Common myeloid progenitor, CD34-positive (primary cell): ENCODE data around the gene RAB39A.

Experiments
- CTCF ChIA-PET: fragments of 350-600 bp; sonication (Branson Sonifier 250); formaldehyde crosslinking; loops from one replicate; lab custom pipeline; 2021; ENCODE audit warnings: antibody characterized with exemption; lab: Charles Lee
- POLR2A ChIA-PET: fragments of 350-600 bp; sonication (Branson Sonifier 250); formaldehyde crosslinking; loops from one replicate; lab custom pipeline; 2021; ENCODE audit warnings: antibody characterized with exemption; lab: Charles Lee
- DNase-seq, 3 donors: peaks; one replicate each; pipeline versions ENCODE4 v3.0.0 to v3.0.0-alpha.2; 2013
- H3K27ac ChIP-seq, 2 experiments: 1 replicate in 1 of 2; 2 replicates in 1 of 2; pipeline ENCODE4 v1.7.0; 2013; ENCODE audit warnings: inconsistent platforms in 2 of 2, low read length in 2 of 2, mild to moderate bottlenecking in 2 of 2, low read depth in 1 of 2, moderate library complexity in 1 of 2; ENCODE audit not compliant: severe bottlenecking in 2 of 2, insufficient read depth in 1 of 2, poor library complexity in 1 of 2
- H3K27me3 ChIP-seq, 5 experiments: replicated peaks in 2 of 5; 1 replicate in 3 of 5; 2 replicates in 2 of 5; pipeline versions ENCODE4 v1.6.1 to v1.7.0; 2013; ENCODE audit warnings: low read length in 4 of 5, mild to moderate bottlenecking in 2 of 5, moderate library complexity in 2 of 5, inconsistent platforms in 1 of 5; ENCODE audit not compliant: insufficient read depth in 5 of 5, control insufficient read depth in 4 of 5
- H3K36me3 ChIP-seq, 4 experiments: 1 replicate in 2 of 4; 2 replicates in 2 of 4; pipeline versions ENCODE4 v1.6.1 to v1.7.0; 2013; ENCODE audit warnings: low read length in 3 of 4, control low read depth in 1 of 4, mild to moderate bottlenecking in 1 of 4; ENCODE audit not compliant: control insufficient read depth in 4 of 4, insufficient read depth in 4 of 4
- H3K4me1 ChIP-seq, 4 experiments: 1 replicate in 3 of 4; 2 replicates in 1 of 4; pipeline versions ENCODE4 v1.6.1 to v1.7.1; 2013; ENCODE audit warnings: low read length in 3 of 4, mild to moderate bottlenecking in 3 of 4, control low read depth in 1 of 4, inconsistent platforms in 1 of 4, moderate library complexity in 1 of 4; ENCODE audit not compliant: control insufficient read depth in 4 of 4, insufficient read depth in 4 of 4; ENCODE audit errors: control extremely low read depth in 1 of 4
- H3K4me3 ChIP-seq, 7 experiments: 1 replicate in 4 of 7; 2 replicates in 3 of 7; pipeline versions ENCODE4 v1.5.1 to v1.7.0; 2013; ENCODE audit warnings: mild to moderate bottlenecking in 7 of 7, low read length in 6 of 7, moderate library complexity in 6 of 7, inconsistent platforms in 2 of 7, low read depth in 2 of 7, control low read depth in 1 of 7; ENCODE audit not compliant: insufficient read depth in 4 of 7, control insufficient read depth in 1 of 7; ENCODE audit errors: extremely low read depth in 1 of 7
- H3K9me3 ChIP-seq, 5 experiments: 1 replicate in 4 of 5; 2 replicates in 1 of 5; pipeline versions ENCODE4 v1.6.1 to v1.7.1; 2013; ENCODE audit warnings: low read length in 4 of 5, mild to moderate bottlenecking in 2 of 5, inconsistent platforms in 1 of 5, low read depth in 1 of 5, moderate library complexity in 1 of 5; ENCODE audit not compliant: control insufficient read depth in 4 of 5, insufficient read depth in 2 of 5; ENCODE audit errors: control extremely low read depth in 1 of 5
- WGBS: methylation state at CpG from one replicate; pipeline ENCODE4 v1.1.5; 2013; ENCODE audit not compliant: insufficient coverage; 5-methylcytosine and 5-hydroxymethylcytosine counted together

Gene RAB39A

DNA sequence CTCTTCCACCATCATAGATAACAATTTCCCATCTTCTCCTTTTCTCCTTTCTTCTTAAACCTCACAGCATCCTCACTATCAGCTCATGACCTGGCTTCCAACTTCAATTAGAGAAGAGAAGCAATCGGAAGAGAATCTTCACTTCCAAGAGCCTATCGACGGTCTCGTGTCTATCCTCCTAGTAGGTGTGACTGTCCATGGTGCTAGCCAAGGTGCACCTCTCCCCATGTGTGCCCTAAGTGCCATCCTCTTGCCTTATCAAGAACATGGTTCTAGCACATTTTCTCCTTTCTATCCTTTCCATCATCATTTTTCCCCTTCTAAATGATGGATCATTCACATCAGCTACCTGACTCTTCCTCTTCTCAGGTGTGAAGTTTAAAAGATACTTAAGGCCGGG lies 75.4 kb downstream of the RAB39A start:
- Histone ChIP-seq H3K27ac (no peak overlapping the region), H3K27me3 (peaks cover 0 to 4% (median 0%) of the 10 kb centered on the region in 5 experiments), H3K9me3 (no peaks in the 10 kb centered on the region), H3K4me1 (no peaks in the 10 kb centered on the region), H3K4me3 (no peak overlapping the region), H3K36me3 (no peaks in the 10 kb centered on the region)
- POLR2A ChIA-PET = no interaction called here
- WGBS = 95% methylated on average over 5 of the region's 5 CpGs
- CTCF ChIA-PET = interaction anchor here (0.7 kb wide), 1 partner anchor 22 kb away, joined by 3 read pairs; no protein-coding TSS in a partner anchor
- no peak for DNase-seq

DNA sequence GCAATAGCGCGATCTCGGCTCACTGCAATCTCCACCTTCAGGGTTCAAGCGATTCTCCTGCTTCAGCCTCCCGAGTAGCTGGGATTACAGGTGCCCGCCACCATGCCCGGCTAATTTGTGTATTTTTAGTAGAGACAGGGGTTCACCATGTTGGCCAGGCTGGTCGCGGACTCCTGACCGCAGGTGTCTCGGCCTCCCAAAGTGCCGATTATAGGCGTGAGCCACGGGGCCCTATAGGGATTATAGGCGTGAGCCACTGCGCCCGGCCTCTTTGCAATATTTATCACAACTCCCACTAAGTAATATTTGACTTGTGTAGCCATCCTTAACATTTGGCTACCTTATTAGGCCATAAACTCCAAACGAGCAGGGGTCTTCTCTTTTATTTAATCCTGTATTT lies 79.6 kb downstream of the RAB39A start:
- CTCF ChIA-PET = interaction anchor here (1.9 to 3.0 kb wide), 2 partner anchors 13 to 18 kb away, joined by 7 to 12 read pairs; no protein-coding TSS in a partner anchor
- WGBS = 97% methylated on average over 15 of the region's 18 CpGs
- no peak overlapping the region for H3K27ac ChIP-seq
- POLR2A ChIA-PET = no interaction called here
- H3K27me3 ChIP-seq = no peaks in the 10 kb centered on the region
- no peak overlapping the region for H3K4me3 ChIP-seq
- no peak for DNase-seq
- no peaks in the 10 kb centered on the region for H3K9me3 ChIP-seq
- peaks cover 12 to 29% (median 23%) of the 10 kb centered on the region in 4 experiments for H3K4me1 ChIP-seq
- no peaks in the 10 kb centered on the region for H3K36me3 ChIP-seq

DNA sequence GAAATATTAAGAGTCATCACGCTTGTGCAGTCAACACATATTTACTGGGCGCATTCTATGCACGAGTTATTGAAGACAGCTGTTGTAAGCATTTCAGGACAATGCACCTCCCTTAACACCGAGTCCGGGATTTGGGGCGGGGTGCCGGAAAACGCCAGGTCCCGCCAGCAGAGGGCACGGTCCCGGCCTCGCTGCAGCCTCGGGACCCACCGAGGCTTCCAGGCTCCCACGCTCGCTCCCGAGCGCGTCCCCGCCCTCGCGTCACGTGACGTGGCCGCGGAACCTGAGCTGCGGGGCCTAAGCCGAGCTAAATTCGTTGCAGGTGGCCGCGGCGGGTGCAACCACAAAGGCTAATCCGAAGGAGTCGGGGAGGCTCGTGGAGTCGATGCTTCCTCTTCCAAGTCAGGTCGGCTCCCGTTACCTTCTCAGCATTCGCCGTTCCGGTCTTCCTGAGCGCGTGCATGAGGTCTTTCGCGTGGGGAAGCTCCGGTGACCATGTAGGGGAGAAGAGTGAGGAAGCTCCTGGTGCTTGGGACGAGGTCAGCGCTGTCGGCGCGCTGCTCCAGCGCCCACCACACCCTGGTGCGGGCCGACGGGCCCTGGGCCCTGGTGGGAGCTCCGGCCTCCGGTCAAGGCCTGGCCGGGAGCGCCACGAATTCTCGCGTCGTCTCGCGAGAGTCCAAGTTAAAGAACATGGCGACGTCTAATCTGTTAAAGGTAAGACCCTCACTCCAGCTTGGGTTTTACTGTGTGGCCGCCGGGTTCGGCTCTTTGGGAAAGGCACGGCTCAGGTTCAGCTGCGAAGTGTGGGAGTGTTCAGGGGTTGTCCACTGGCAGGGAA lies 80.6 kb downstream of the RAB39A start, which contains the start of gene CUL5:
Gene CUL5 (plus strand): TSS at position 243 of the 841 bp plus-strand sequence. CDS start 451 bp downstream, at position 694.
- H3K4me3 ChIP-seq = peak within 1 kb of the TSS; percentile 72 to 100 (median 94)
- under 1% methylated on average over 41 of the region's 72 CpGs for WGBS
- H3K9me3 ChIP-seq = no peaks in the 10 kb centered on the region
- H3K4me1 ChIP-seq = peaks cover 12 to 31% (median 24%) of the 10 kb centered on the region in 4 experiments
- H3K27ac ChIP-seq = peak within 1 kb of the TSS; percentile 100
- ChIA-PET CTCF (interaction anchor here (0.6 to 3.0 kb wide), 7 partner anchors 9 to 66 kb away, joined by 3 to 12 read pairs (median 6); no protein-coding TSS in a partner anchor), POLR2A (interaction anchor here (1.0 to 1.5 kb wide), 2 partner anchors 9 to 17 kb away, joined by 3 to 7 read pairs; no protein-coding TSS in a partner anchor)
- no peaks in the 10 kb centered on the region for H3K36me3 ChIP-seq
- peak; percentile 94 to 96 (median 96) for DNase-seq
- no peaks in the 10 kb centered on the region for H3K27me3 ChIP-seq

- Histone ChIP-seq H3K4me1 (peaks cover 12 to 31% (median 24%) of the 10 kb centered on the region in 4 experiments), H3K4me3 (peak overlapping the region; percentile 72 to 100 (median 94)), H3K27me3 (no peaks in the 10 kb centered on the region), H3K27ac (peak overlapping the region; percentile 100), H3K36me3 (no peaks in the 10 kb centered on the region), H3K9me3 (no peaks in the 10 kb centered on the region)
- CTCF ChIA-PET = interaction anchor here (0.9 to 3.0 kb wide), 6 partner anchors 10 to 40 kb away, joined by 3 to 12 read pairs (median 6); no protein-coding TSS in a partner anchor
- peak in 2 of 3 donors; percentile 15 to 39 for DNase-seq
- POLR2A ChIA-PET = interaction anchor here (1.0 to 1.5 kb wide), 2 partner anchors 8 to 16 kb away, joined by 3 to 7 read pairs; no protein-coding TSS in a partner anchor
- WGBS = 0% methylated on average over 22 of the region's 31 CpGs
Observed at GRCh38 chr11:108009497-108010370, 81.5 kb downstream of the RAB39A start.

DNA sequence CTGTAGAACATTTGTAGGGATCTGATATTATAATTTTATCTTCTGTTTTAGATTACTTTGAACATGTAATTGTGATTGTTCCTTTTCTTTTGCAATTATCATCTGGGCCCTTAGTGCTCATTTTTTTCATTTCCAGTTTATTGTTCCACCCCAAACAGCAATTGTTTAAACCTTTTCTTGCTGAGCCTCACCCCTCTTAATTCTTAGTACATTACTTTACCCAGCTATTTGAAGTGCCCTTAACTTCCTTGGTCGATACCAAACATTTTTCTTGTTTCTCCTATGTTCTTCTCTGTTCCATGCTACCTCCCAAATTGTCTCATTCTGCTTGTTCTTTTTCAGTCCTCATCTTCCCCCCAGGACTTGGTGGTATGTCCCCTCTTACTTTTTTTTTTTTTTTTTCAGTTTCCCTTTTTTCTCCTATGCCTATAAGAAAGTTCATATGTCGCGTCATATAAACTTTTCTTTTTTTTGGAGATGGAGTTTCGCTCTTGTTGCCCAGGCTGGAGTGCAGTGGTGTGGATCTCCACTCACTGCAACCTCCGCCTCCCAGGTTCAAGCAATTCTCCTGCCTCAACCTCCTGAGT lies 84.0 kb downstream of the RAB39A start:
- ChIA-PET CTCF (no interaction called here), POLR2A (interaction anchor here (0.6 kb wide), 1 partner anchor 38 kb away, joined by 3 read pairs; no protein-coding TSS in a partner anchor)
- Histone ChIP-seq H3K27me3 (no peaks in the 10 kb centered on the region), H3K4me3 (no peak overlapping the region), H3K27ac (peak overlapping the region in 1 of 2 experiments; percentile 40), H3K4me1 (peaks cover 12 to 31% (median 24%) of the 10 kb centered on the region in 4 experiments), H3K9me3 (no peaks in the 10 kb centered on the region), H3K36me3 (peaks cover 0 to 3% (median under 1%) of the 10 kb centered on the region in 4 experiments)
- 91% methylated on average over 3 of the region's 5 CpGs for WGBS
- DNase-seq = no peak
